Stimulated activated CD4-positive, alpha-beta T cell treated with anti-CD3 and anti-CD28 coated beads, Interleukin-12 subunit alpha, Interleukin-12 subunit beta, amount 100 ng/mL, for 24 hours (primary cell): ENCODE data around the gene PIGN.

ENCODE experiments used
- DNase-seq, 2 experiments: peaks; one replicate each; pipeline ENCODE4 v3.0.0-alpha.2; 2020; ENCODE audit warnings: low read depth in 2 of 2

Gene PIGN

DNA sequence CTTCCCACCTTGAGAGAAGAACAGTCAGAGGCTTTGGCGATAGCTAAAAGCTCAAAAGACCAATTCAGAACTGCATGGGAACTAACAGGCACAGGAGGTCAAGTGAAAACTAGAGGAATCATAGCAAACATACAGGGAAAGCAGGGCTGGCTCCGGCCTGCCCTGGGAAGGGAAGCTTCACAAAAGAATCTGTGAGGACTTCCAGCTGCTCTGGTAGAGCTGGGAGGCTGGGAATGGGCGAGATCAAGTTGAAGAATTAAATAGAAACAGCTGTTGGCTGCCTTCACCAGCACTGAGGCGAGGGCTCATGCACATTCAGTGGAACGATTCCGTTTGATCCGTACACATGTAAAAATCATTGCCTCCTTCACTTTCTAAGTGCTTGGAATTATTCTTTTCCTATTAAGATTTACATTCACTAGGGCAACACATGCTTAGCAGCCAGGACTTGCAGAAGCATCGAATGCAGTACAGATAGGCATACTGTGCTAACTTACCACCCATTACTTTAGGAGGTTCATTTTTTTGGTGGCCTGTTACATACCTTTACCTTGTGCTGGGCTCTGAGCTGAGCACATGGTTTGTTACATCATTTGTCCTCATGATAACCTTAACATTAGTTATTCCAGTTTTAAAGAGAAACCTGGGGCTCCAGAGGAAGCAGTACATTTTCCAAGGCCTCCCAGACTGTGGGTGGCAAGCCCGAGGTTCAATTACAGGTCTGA lies 168.7 kb downstream of the PIGN start:
- no peak for DNase-seq

DNA sequence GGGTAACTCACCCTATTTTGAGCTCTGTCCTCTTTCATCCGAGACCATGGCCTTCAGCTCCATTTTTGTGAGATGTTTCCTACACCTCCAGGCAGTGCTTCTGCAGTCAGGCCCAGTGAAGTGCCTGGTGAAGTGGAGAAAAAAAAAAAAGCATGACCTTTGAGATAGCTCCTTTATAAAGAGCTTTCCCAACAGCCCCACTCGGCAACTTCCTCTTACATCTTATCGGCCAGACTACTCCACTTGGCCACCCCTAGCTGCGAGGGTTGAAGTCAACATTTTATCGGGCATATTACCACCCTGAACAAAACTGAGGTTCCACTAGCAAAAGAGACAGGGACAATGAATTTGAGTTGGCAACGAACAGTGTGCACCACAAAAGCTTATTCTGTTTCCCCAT lies 169.2 kb downstream of the PIGN start:
- no peak for DNase-seq

GRCh38 chr18:62011416-62011815 lies 175.4 kb downstream of the PIGN start:
- DNase-seq, result no peak

DNA sequence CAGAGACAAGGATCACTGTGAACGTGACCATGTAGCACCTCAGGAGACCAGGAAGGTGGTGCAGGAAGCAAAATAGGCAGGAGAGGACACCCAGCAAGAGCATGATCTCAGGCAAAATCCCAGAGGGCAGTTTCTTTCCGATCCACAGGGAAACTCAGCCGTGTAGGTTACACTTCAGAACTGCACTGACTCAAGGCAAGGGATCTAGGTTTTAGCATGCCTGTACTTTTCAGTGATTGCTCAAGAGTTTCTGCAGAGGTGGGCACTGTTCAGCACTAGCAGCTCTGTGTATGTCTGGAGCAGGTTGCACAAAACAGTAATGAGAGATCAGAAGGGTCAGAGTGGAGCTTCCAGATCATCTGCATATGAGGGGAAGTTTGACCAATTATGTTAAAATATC lies 177.3 kb downstream of the PIGN start:
- DNase-seq, result no peak

GRCh38 chr18:62001396-62001795 lies 185.5 kb downstream of the PIGN start:
- no peak for DNase-seq

- DNase-seq, result no peak
Measured at GRCh38 chr18:61998957-61999356, 187.9 kb downstream of the PIGN start.

DNA sequence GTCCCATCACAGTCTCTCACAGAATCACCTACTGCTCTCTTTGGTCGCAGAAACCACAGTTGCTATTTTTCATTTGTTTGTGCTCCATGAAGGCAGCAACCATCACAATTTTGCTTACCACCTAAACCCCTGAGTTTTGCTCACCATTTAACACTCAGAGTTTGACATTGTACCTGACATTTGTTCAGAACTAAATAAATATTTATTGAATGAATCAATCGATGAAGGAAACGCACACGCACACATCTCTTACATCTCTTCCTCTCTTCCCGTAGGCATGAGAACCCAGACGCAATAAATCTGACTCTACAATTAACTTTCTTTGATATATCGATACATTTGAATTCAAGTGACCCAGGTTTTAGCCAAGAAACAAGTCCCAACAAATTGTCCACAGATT lies 188.5 kb downstream of the PIGN start:
- DNase-seq, result no peak

GRCh38 chr18:61995618-61996017 lies 191.2 kb downstream of the PIGN start:
- no peak for DNase-seq

GRCh38 chr18:61993831-61994230 lies 193.0 kb downstream of the PIGN start:
- no peak for DNase-seq

DNA sequence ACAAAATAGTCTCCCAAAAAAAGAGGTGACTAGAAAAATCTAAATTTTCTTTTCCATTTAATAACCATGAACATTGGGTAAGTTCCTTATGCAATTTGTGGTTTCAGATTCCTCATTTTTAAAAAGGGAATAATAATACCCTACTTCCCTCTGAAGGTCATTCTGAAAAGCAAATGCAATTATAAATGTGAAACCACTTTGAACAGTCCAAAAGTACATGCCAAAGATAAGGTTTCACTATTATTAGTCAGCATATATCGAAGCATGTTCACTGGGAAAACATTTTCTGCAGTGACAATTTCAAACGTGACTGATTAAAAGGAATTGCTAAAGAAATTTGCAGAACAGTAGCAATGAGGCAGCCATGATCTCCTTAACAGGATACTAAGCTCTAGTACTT lies 193.9 kb downstream of the PIGN start:
- DNase-seq, result no peak

DNA sequence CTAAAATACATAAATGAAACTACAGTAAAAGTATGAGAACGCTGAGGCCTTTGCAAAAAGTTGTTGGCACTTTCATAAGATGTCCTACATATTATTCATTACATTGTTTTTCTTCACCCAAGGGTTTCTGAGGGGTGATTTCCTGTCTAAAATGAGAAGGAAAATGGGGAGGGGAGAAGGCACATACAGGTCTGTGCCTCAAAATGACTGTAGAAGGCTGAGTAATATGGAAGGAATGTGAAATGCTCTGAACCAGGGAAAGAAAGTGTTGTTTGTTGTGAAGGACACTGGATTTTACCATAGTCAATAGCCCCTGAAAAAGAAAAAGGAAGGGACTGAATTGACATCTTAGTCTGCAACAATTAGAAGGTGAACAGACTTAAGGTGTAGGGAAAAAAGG lies 194.6 kb downstream of the PIGN start:
- DNase-seq, result no peak

DNA sequence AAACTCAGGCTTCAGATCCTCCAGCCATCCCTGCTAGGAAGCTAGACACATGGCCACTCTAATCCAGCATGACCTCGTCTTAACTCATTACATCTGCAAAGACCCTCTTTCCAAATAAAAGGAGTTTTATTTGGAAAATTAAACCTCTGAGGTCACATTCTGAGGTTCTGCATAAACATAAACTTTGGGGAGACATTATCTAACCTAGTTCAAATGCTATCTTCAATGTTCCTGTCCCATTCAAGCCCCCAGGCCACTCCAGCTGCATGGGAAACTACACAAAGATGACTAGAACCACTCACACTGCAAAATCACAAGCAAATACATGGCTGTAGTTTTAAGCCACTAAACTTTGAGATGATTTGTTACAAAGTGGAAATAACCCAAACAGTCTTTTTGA lies 195.0 kb downstream of the PIGN start:
- no peak for DNase-seq

DNA sequence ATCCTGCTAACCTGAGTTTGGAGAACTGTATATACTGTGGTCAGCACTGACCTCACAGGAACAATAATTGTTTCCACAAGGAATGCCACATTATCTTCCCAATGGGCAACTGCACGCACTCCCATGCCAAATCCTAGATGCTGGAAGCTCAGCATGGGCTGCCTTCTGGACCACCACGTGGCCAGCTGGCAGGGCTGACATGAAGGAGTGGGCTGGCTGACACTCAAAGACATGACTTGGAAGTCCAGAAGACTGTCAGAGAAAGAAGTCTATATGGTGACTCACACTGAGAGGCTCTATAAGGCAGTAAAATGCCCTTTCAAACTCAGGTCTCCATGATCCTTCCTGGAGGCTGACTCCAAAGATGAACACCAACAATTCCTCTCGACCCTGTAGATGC lies 195.7 kb downstream of the PIGN start:
- DNase-seq, result no peak
